ENCODE measurements around the gene SLC10A3. TPM values are rescaled to one million over a fixed set of nuclear protein-coding genes. Genes with fewer than 3 reads are reported as not detected.

SLC10A3 gene
- total and polyA plus RNA-seq, 2 of the 13 experiments (the other 11 are each of a cell fraction or from before 2014, with no cell fraction given), result 10.1 to 11.5 TPM

GRCh38 chrX:154468217-154468616, 22.2 kb downstream of the SLC10A3 start:
- H3K79me2 ChIP-seq (ENCODE audit: insufficient read depth, low read length), result no peaks in the 10 kb centered on the region
- 100% methylated on average over 4 of the region's 23 CpGs for WGBS (ENCODE audit: low lambda C conversion rate)
- TF ChIP-seq SYNCRIP (IDR thresholded peaks at IDR 0.05; ENCODE audit: insufficient read depth, low read depth, low read length), result no peak
- TF ChIP-seq, protein P1, sequence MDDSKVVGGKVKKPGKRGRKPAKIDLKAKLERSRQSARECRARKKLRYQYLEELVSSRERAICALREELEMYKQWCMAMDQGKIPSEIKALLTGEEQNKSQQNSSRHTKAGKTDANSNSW (CRISPR knock-in tag; IDR thresholded peaks at IDR 0.05; ENCODE audit: borderline replicate concordance), result no peak
- ATAC-seq (no peak), FAIRE-seq (no peak), DNase-seq (ENCODE audit: low spot score) (no peak)
- peaks cover 12% of the 10 kb centered on the region; the same call in 1 of the 2 replicates for H3K4me1 ChIP-seq (ENCODE audit: insufficient read depth, low read length)
- CTCF ChIA-PET (ENCODE audit: low intra/inter-chr PET ratio, low total read pairs), result no interaction called here
- no peaks in the 10 kb centered on the region for H4K20me1 ChIP-seq (ENCODE audit: insufficient read depth, low read length)
- peaks cover 5 to 6% of the 10 kb centered on the region in 2 experiments; a peak in 2 of 5 replicates for H3K36me3 ChIP-seq (replicated peaks in 1 of 2; ENCODE audit: control insufficient read depth in 1 of 2, insufficient read depth in 2 of 2, low read length in 2 of 2)
- H3K4me2 ChIP-seq (ENCODE audit: low read depth, low read length), result no peak overlapping the region
- no peak overlapping the region for H3K27ac ChIP-seq (ENCODE audit: extremely low read length, insufficient read depth, low read length)
- BruUV-seq (replicated peaks), result no TSS peak
- no peak overlapping the region for H3K4me3 ChIP-seq (replicated peaks in 1 of 3; ENCODE audit: insufficient read depth in 1 of 3, low read depth in 2 of 3, low read length in 3 of 3)
- in situ Hi-C loops (cut with HindIII; ENCODE audit: extremely low pct_ligation_motif_present, low pct_unique_long_range_greater_than_20kb), result no loop called here
- H3K9me3 ChIP-seq (ENCODE audit: low read length), result no peaks in the 10 kb centered on the region
- H2AFZ ChIP-seq (ENCODE audit: low read length), result no peak overlapping the region
- H3K27me3 ChIP-seq (ENCODE audit: control insufficient read depth in 1 of 2, insufficient read depth in 2 of 2, low read length in 2 of 2), result no peaks in the 10 kb centered on the region
- H3K9ac ChIP-seq (ENCODE audit: insufficient read depth, low read depth, low read length), result no peak overlapping the region
- POLR2A ChIA-PET, result no interaction called here
- intact Hi-C loops (cut with micrococcal nuclease; ENCODE audit: unreplicated experiment), result no loop called here

GRCh38 chrX:154467556-154467955, 22.9 kb downstream of the SLC10A3 start:
- H4K20me1 ChIP-seq (ENCODE audit: insufficient read depth, low read length), result no peaks in the 10 kb centered on the region
- H3K4me2 ChIP-seq (ENCODE audit: low read depth, low read length), result no peak overlapping the region
- ChIA-PET POLR2A (interaction anchor here (0.5 kb wide), 1 partner anchor 72 kb away, joined by 3 read pairs; no protein-coding TSS in a partner anchor), CTCF (ENCODE audit: low intra/inter-chr PET ratio, low total read pairs) (no interaction called here)
- H3K4me1 ChIP-seq (ENCODE audit: insufficient read depth, low read length), result peaks cover 12% of the 10 kb centered on the region; the same call in 1 of the 2 replicates
- no peaks in the 10 kb centered on the region for H3K9me3 ChIP-seq (ENCODE audit: low read length)
- DNase-seq (ENCODE audit: low spot score) (no peak), ATAC-seq (no peak), FAIRE-seq (no peak)
- H3K27ac ChIP-seq (ENCODE audit: extremely low read length, insufficient read depth, low read length), result no peak overlapping the region
- H3K4me3 ChIP-seq (replicated peaks in 1 of 3; ENCODE audit: insufficient read depth in 1 of 3, low read depth in 2 of 3, low read length in 3 of 3), result no peak overlapping the region
- BruUV-seq (replicated peaks), result no TSS peak
- H3K27me3 ChIP-seq (ENCODE audit: control insufficient read depth in 1 of 2, insufficient read depth in 2 of 2, low read length in 2 of 2), result no peaks in the 10 kb centered on the region
- H3K79me2 ChIP-seq (ENCODE audit: insufficient read depth, low read length), result no peaks in the 10 kb centered on the region
- H3K36me3 ChIP-seq (replicated peaks in 1 of 2; ENCODE audit: control insufficient read depth in 1 of 2, insufficient read depth in 2 of 2, low read length in 2 of 2), result peaks cover 6% of the 10 kb centered on the region in 2 experiments; a peak in 2 of 5 replicates
- intact Hi-C loops (cut with micrococcal nuclease; ENCODE audit: unreplicated experiment), result no loop called here
- in situ Hi-C loops (cut with HindIII; ENCODE audit: extremely low pct_ligation_motif_present, low pct_unique_long_range_greater_than_20kb), result no loop called here
- H2AFZ ChIP-seq (ENCODE audit: low read length), result no peak overlapping the region
- TF ChIP-seq RBFOX2 (IDR thresholded peaks at IDR 0.05; ENCODE audit: low read depth, low read length), result peak; percentile 43; the same call in 1 of the 2 replicates
- TF ChIP-seq ZBTB20 (CRISPR knock-in tag; IDR thresholded peaks at IDR 0.05; ENCODE audit: borderline replicate concordance, low read depth), result no peak
- H3K9ac ChIP-seq (ENCODE audit: insufficient read depth, low read depth, low read length), result no peak overlapping the region
- WGBS (ENCODE audit: low lambda C conversion rate), result no CpG with 5 or more reads among the region's 21 CpGs

All from HepG2 (cell line).